GM21529 (cell line): ENCODE data around the gene PIM2.
A peak's percentile ranks its signal among the peaks of the same experiment; 100 is the strongest.

Experiments used
- ATAC-seq: cut with Tn5 transposase; IDR thresholded peaks from one replicate; pipeline ENCODE4 v1.9.1; 2021; ENCODE audit not compliant: unreplicated experiment

The PIM2 gene

GRCh38 chrX:48936429-48937053 is 17.7 kb upstream of the PIM2 start:
- peak; percentile 0 for ATAC-seq

- no peak for ATAC-seq
Measured at GRCh38 chrX:48935301-48935670, 16.5 kb upstream of the PIM2 start.

- no peak for ATAC-seq
Measured at GRCh38 chrX:48934581-48935300, 15.9 kb upstream of the PIM2 start.

- no peak for ATAC-seq
Measured at GRCh38 chrX:48933757-48934156, 14.9 kb upstream of the PIM2 start.

GRCh38 chrX:48927736-48928382 is 9.0 kb upstream of the PIM2 start:
- ATAC-seq, result no peak

GRCh38 chrX:48927123-48927522 is 8.3 kb upstream of the PIM2 start:
- ATAC-seq, result no peak

GRCh38 chrX:48924270-48924669 is 5.4 kb upstream of the PIM2 start:
- no peak for ATAC-seq

GRCh38 chrX:48923771-48924170 is 4.9 kb upstream of the PIM2 start:
- no peak for ATAC-seq

- no peak for ATAC-seq
Measured at GRCh38 chrX:48920718-48921104, 1.9 kb upstream of the PIM2 start.

- ATAC-seq, result no peak
Measured at GRCh38 chrX:48919947-48920717, 1.3 kb upstream of the PIM2 start.

- no peak for ATAC-seq
Measured at GRCh38 chrX:48919360-48919841, 577 bp upstream of the PIM2 start.

- no peak for ATAC-seq
Measured at GRCh38 chrX:48918301-48918642, 552 bp downstream of the PIM2 start.

GRCh38 chrX:48917139-48918001 is 1.5 kb downstream of the PIM2 start:
- ATAC-seq, result peak; percentile 33

- ATAC-seq, result no peak
Measured at GRCh38 chrX:48914593-48915493, 4.0 kb downstream of the PIM2 start.

GRCh38 chrX:48913605-48914366 is 5.0 kb downstream of the PIM2 start:
- ATAC-seq, result no peak

- ATAC-seq, result peak; percentile 58
Measured at GRCh38 chrX:48911412-48912182, 7.2 kb downstream of the PIM2 start, which contains the start of gene SLC35A2. SLC35A2 (minus strand) TSS chrX:48911646; CDS start chrX:48911636, 10 bp downstream.

- no peak for ATAC-seq
Measured at GRCh38 chrX:48910926-48911411, 7.9 kb downstream of the PIM2 start.
